ENCODE results near the gene MCM9.

GRCh38 chr6:118859517-118860064 lies 75.4 kb downstream of the MCM9 start:
- TF ChIP-seq POLR2A (IDR thresholded peaks at IDR 0.05): no peak
- TF ChIP-seq CTCF (IDR thresholded peaks at IDR 0.05): no peak
